VCaP (cell line): Measurements from ENCODE around the gene RRP9.

Experiments used
- H3K27ac ChIP-seq: fragments of 450-650 bp; 2 replicates; pipeline ENCODE4 v1.5.1; 2017
- CTCF ChIP-seq: fragments of 450-650 bp; conservative IDR thresholded peaks from 2 replicates; pipeline ENCODE4 v1.5.1; 2017; ENCODE audit warnings: mild to moderate bottlenecking, moderate library complexity

Gene RRP9

DNA sequence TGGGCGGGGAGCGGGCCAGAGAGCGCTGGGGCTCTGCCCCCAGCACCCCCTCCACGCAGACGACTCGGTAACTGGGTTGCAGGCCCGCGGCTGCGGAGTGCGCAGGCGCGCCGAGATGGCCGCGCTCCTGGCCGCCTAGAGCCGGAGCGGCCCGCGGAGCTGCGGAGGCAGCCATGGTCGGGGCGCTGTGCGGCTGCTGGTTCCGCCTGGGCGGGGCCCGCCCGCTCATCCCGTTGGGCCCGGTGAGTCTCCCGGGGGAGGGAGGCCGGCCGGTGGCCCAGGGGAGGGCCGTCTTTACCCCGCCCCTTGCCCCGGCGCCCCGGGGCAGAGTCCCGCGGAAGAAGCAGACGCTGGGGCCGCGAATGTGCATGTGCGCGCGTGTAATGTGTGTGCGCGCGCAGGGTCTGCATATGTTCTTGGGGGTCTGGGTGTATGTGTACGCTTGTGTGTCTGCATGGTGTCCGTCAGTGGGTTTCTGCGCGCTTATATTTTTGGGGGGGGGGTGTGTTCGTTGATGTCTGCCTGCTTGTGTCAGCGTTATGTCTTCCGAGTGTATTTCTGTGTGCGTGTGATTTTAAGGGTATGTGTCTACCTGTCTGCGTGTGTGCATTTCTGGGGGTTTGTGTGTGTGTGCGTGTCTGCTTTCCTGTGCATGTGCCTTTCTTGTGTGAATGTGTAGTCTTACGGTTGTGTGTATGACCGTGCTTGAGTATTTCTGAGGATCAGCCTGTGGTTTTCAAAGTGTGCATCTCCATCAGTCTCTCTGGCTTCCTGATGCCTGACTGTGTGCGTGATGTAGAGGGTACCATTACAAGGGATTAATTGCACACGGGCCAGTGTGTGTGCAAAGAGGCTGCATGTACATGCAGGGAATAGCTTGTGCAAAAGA lies 33.5 kb upstream of the RRP9 start, which contains the start of gene ABHD14A:
Gene ABHD14A, plus strand, starts transcription at position 102 of the 889 bp plus-strand sequence. Its CDS starts 72 bp downstream, at position 174.
- peak within 1 kb of the TSS; percentile 94 for H3K27ac ChIP-seq
- no peak for TF ChIP-seq CTCF

- peak overlapping the region; percentile 94 for H3K27ac ChIP-seq
- TF ChIP-seq CTCF, result peak; percentile 10; the same call in 1 of the 2 replicates
Measured at GRCh38 chr3:51974277-51974962, 32.7 kb upstream of the RRP9 start.

DNA sequence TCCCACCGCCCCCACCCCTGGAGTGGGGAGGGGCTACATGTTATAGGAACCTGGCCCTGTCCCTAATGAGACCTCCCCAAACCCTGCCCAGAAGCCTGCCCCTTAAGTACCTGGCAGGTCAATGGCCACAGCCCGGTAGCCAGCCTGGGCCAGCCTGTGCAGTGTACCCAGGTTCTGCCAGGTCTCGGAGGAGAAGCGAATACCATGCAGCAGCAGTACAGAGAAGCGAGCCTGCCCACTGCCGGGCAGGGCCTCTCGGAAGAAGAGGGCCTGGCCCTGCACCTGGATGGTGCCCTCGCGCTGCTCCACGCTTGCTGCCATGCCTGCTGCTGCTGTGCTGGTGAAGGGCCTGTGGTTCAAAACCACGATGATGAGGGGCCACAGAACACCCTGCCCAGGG lies 29.6 kb upstream of the RRP9 start:
- no peak overlapping the region for H3K27ac ChIP-seq
- TF ChIP-seq CTCF, result no peak

GRCh38 chr3:51970606-51971300 lies 29.0 kb upstream of the RRP9 start:
- no peak for TF ChIP-seq CTCF
- H3K27ac ChIP-seq, result no peak overlapping the region

- H3K27ac ChIP-seq, result no peak overlapping the region
- no peak for TF ChIP-seq CTCF
Measured at GRCh38 chr3:51969841-51970240, 28.1 kb upstream of the RRP9 start.

DNA sequence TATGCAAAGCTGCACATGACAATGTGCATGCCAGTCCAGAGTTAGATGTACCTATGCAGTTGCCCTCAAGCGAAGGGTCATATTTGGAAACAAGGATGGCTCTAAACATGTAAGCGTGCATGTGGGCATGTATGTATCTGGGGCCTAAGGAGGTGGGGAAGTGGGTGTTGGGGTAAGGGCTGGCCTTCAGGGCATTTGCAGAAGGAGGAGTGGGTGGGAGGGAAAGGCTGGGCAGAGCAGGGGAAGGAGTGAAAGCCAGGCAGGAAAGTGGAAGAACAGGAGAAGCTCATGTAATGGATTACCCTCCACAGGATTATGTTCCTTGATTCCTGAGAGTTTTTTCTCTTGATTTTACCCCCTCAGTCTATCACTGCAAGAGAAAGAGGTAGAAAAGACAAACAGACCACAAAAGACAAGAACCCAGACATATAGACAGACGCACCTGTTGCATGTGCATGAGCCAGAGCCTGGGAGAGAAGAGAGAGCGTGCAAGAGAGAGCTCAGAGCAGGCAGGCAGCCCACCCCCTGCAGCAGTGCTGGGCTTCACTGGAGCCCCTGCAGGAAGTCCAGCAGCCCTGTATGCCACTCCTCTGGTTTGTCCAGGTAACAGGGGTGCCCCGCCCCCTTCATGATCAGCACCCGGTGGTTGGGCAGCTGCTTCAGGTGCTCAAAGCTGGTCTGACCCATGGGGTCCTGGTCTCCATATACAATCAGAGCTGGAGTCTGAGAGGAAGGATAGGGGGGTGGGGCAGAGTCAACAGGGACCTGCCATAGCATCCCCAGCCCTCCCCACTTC lies 27.4 kb upstream of the RRP9 start:
- no peak for TF ChIP-seq CTCF
- peak overlapping the region; percentile 90; the same call in 1 of the 2 replicates for H3K27ac ChIP-seq
